Iris pigment epithelial cell (primary cell): ENCODE measurements around the gene BCAM.
"Not testable (repeated sequence)": the region's sequence is repeated elsewhere in the genome, so short reads cannot be mapped to it uniquely, and the experiment has no call there.

Source experiments
- DNase-seq: peaks from one replicate; pipeline ENCODE4 v3.0.0-alpha.2; 2011; ENCODE audit warnings: low read depth

BCAM gene

DNA sequence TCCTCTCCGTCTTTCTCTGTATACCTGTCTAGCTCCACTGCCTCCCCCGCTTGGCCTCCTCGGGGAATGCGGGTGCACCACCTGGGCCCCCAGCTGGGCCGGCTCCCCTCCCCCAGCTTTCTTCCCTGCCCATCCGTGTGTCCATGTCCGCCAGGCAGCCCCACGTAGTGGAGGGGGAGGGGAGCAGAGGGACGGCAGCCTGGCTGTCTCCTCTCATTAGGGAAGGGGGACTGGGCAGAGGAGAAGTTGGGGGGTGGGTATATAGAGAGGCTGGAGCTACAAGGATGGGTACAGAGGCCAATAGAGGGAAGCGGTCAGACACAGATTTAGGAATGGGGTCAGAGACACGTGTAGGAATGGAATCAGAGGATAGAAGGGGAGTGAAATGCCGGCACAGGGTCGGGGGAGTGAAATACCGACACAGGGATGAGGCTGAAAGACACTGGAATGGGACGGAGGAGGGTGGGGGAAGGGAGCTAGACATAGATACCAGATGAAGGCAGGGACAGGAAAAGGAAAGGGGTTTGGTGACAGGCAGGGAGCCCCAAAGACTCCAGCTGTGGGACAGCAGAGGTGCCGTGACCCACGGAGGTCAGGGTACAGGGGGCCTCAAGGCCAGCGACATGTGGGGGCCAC, 40.0 kb downstream of the BCAM start:
- peak; percentile 9 for DNase-seq

DNA sequence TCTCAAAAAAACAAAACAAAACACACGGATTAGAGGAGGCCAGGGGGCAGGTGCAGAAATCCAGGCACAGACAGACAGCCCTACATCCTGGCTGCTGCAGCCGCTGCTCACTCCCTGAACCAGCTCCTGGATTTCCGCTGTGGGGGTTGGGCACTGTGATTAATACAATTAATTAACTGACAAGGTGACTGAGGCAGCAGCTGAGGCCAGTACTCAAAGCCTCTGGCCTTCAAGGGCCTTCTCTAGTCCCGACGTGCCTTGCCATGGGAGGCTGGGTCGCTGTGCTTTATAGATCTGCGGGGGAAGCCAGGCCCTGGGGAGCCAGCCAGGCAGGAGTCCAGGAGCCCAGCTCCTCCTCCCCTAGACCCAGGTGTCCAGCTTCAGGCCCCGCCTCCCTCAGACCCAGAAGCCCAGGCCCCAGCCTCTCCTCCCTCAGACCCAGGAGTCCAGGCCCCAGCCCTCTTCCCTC, 41.8 kb downstream of the BCAM start:
- no peak for DNase-seq

DNA sequence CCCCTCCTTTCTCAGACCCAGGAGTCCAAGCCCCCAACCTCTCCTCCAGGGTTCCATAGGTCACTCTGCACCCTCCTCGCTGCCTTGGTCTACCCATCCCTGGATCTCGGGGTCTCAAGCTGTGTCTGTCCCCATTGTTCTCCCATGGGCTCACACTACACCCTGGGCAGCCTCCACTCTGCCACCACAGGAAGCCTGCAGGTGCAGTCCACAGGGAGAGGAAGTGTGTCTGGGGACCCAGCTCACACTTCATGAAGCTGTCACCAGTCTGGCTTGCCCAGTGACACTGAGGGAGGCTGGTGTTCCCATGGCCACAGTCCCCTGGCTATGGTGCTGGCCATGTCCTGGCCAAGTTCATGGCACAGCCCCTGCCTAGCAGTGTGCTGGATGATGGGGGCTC, 42.5 kb downstream of the BCAM start:
- no peak for DNase-seq

DNA sequence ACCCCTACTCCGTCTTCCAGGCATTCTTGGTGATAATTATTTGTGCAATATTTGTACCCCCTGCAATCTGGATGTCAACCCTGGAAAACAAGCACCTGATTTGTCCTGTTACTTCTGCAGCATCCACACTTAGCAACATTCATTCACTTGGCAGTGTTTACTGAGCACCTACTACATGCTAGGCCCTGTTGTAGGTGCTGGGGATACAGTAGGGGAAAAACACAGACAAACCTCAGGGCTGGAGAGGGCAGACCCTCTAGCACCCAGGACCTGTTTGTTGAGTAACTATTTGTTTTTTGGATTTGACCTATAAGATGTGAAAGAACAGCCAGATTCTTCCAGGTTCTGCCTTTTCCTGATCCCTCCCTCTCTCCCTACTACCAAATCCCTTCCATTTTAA, 46.7 kb downstream of the BCAM start:
- DNase-seq: no peak

DNA sequence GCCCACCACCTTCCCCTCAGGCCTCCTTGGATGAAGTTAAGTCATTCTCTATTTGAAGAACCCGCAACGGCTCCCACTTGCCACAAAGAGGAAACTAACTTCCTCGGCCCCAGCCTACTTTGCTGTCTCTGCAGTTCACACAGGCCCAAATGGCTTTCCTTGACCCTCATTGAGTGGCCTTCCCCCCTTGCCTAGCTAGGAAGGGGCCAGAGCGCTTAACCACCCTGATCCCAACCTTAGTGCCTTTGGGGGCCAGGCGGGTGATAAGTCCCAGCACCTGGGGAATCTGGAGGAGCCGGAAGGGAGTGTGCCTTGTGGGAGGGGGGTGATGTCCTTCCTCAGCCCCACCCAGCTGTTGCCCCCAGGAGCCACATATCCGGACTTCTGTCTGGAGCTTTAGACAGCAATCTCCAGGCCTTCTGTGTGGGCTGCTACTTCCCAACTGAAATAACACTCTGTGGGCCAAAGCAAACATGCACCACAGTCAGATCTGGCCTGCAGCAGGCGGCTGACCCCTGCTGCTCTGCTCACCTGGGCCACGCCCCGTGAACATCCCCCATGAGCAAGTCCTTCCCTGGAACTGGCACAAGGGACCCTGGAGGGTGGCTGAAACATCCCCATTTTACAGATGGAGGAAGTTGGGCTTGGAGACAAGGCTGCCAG, 47.6 kb downstream of the BCAM start:
- peak; percentile 47 for DNase-seq

DNA sequence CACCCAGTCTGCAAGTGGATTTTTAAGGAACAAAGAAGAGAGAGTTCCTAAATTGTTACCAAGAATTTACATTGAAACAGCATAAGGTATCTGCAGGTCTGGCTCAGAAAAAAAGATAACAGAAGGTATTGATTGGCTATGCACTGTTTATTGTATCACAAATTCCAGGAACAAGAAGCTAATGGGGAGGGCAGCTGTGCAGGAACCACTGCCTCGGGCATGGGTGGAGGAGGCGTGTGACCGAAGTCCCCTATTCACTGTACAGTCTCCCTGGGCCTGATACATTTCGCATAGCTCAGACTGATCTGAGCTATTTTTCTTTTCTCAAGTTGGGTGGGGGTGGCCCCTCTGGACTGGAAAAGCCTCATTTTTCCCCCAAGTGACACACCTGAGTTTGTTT, 48.9 kb downstream of the BCAM start:
- DNase-seq: no peak

DNA sequence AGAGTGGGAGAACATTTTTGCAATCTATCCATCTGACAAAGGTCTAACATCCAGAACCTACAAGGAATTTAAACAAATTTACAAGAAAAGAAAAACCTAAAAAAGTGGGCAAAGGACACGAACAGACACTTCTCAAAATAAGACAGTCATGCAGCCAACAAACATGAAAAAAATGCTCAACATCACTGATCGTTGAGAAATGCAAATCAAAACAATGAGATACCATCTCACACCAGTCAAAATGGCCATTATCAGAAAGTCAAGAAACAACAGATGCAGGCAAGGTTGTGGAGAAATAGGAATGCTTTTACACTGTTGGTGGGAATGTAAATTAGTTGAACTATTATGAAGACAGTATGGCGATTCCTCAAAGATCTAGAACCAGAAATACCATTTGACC, 52.7 kb downstream of the BCAM start:
- DNase-seq: not testable (repeated sequence)

DNA sequence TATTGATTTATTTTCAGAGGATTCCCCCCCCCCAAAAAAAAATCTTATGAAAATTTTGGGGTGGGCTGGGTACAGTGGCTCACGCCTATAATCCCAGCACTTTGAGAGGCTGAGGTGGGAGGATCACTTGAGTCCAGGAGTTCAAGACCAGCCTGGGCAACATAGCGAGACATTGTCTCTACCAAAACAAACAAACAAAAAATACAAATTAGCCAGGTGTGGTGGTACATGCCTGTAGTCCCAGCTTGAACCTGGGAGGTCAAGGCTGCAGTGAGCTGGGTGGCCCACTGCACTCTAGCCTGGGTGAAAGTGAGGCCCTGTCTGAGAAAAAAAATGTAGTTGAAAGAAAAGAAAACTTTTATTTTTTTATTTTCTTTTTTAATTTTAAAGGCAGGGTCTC, 55.1 kb downstream of the BCAM start:
- DNase-seq: no peak

DNA sequence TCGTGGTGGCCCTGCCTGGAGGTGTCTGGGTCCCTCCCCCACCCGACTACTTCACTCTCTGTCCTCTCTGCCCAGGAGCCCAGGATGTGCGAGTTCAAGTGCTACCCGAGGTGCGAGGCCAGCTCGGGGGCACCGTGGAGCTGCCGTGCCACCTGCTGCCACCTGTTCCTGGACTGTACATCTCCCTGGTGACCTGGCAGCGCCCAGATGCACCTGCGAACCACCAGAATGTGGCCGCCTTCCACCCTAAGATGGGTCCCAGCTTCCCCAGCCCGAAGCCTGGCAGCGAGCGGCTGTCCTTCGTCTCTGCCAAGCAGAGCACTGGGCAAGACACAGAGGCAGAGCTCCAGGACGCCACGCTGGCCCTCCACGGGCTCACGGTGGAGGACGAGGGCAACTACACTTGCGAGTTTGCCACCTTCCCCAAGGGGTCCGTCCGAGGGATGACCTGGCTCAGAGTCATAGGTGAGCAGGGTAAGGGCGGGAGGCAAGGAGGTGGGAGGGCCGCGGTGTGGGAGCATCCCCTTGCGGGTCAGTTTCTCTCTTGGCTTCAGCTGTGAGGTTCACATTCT, 56.4 kb downstream of the BCAM start:
- no peak for DNase-seq

DNA sequence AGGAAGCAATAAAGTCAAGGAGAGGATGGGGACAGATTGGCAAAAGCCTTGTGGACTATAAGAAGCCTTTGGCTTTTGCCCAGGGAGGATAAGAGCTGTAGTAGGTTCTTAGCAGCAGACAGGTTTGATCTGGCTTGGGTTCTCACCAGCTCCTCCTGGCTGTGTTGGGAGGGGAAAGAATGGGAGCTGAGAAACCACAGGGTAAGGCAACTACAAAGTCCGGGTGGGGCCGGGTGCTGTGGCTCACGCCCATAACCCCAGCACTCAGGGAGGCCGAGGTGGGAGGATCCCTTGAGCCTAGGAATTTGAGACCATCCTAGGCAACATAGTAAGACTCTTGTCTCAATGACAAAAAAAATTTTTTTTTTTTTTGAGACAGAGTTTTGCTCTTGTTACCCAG, 57.8 kb downstream of the BCAM start:
- no peak for DNase-seq

DNA sequence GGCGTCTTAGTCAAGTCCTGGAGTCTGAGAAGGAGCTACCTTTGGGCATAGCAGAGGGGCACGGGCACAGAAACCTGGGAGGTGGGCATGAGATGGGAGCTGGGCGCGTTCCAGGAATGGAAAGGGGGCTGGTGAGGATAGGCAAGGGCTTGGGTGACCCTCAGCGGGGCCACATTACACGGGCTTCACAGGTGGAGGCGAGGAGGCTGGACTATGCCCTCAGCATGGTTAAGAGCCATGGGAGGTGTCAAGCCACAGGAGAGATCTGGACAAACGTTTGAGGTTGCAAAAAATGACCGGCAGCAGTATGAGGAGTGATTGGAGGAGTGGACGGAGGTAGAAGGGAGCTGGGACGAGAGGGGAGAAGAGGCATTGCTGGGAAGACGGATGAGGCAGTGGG, 58.7 kb downstream of the BCAM start:
- DNase-seq: no peak

DNA sequence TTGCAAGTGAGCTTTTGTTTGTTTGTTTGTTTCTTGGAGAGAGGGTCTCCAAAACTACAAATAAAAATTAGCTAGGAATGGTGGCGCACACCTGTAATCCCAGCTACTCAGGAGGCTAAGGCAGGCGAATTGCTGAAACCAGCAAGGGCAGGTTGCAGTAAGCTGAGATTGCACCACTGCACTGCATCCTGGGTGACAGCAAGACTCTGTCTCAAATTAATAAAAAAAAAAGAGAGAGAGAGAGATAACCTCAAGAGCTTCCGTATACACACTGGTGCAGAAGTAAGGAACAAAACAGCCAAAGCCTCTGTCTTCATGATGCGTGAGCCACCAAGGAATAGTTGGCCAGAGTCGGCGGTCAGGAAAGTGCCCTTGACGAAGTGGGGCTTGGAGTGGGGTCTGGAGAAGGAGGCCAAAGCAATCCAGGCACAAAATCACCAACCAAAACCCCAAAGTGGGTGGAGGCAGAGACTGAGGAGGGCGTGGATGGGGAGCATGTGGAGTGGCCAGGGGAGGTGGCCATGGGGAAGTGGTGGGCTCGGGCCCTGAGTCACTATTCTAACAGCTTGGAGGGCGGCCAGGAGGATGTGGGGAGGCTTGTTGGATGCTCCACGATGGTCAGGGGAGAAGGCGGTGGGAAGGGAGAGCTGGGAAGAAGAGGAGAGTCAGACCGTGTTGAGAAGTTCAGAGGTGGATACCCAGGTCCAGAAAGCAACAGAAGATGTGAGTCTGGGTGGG, 61.0 kb downstream of the BCAM start:
- peak; percentile 89 for DNase-seq
